Stimulated activated CD4-positive, alpha-beta T cell treated with anti-CD3 and anti-CD28 coated beads, Interleukin-4, amount 100 ng/mL, for 4 hours (primary cell): Measurements from ENCODE around the gene ADGRD2.

Experiments
- DNase-seq, 2 experiments: peaks; one replicate each; pipeline ENCODE4 v3.0.0-alpha.2; 2020

Gene ADGRD2

DNA sequence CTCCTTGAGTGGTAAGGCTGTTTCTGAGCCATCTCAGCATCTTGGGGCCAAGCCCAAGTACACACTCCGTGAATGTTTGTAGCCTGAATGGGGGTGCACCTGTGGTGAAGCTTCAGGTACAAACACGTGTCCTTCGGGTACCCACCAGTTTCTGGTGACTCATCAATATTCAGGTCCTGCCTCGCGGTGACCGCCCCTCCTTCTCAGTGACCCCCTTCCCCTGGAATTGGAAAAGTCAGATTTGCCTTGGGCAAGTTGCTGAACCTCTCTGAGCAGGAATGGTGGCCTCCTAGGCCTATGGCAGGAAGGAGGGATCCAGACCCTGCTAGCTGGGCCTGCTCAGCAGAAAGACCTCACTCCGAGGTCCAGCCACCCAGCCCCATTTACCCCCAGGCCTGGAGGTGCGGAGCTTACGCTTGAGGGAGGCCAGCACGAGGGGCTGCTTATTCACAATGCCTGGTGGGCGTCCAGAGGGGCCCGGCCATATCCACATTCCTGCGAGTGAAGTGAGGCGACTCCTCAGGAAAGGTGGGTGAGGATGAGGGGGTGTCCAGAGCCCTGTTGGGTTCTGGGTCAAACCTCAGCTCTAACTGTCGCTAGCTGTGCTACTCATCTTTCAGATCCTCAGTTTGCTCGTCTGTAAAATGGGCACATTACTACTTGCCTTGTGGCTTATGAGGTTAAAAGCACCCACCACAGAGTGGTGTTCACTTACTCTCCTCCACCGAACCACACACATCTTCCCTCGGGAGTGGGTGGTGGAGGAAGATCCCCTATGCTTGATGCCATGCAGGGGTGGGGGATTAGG, 7.0 kb downstream of the ADGRD2 start:
- DNase-seq: no peak

GRCh38 chr9:124457887-124458431, 7.7 kb downstream of the ADGRD2 start:
- DNase-seq: no peak

- no peak for DNase-seq
Observed at GRCh38 chr9:124458441-124458840, 8.2 kb downstream of the ADGRD2 start.

GRCh38 chr9:124462739-124463138, 12.5 kb downstream of the ADGRD2 start:
- DNase-seq: no peak

- no peak for DNase-seq
Observed at GRCh38 chr9:124465736-124466135, 15.5 kb downstream of the ADGRD2 start.

DNA sequence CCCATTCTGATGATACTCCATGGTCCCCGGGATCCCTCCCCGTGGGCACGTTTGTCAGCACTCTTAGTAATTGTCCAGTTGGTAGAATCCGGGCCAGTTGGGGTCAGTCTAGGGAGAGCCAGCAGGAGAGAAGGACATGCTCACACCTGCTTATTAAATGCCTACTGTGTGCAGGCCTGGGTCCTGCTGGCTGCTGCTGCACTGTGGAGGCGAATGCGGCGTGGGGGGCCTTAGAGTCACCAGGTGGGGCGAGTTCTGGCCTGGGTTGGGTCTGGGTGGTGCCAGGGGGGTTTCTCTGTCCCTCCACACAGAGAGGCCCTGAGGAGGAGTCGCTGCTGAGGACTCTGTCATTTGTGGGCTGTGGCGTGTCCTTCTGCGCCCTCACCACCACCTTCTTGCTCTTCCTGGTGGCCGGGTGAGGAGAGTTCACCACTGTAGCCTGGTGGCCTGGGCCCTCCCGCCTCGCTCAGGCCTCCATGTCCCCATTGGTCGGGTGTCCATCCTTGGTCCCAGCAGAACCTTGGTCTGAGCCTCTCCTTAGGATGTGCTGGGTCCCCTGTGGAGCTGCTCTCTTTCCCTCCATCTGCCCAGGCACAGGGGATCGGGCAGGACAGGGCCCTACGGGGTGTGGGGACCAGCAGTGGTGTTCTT, 17.3 kb downstream of the ADGRD2 start:
- no peak for DNase-seq

DNA sequence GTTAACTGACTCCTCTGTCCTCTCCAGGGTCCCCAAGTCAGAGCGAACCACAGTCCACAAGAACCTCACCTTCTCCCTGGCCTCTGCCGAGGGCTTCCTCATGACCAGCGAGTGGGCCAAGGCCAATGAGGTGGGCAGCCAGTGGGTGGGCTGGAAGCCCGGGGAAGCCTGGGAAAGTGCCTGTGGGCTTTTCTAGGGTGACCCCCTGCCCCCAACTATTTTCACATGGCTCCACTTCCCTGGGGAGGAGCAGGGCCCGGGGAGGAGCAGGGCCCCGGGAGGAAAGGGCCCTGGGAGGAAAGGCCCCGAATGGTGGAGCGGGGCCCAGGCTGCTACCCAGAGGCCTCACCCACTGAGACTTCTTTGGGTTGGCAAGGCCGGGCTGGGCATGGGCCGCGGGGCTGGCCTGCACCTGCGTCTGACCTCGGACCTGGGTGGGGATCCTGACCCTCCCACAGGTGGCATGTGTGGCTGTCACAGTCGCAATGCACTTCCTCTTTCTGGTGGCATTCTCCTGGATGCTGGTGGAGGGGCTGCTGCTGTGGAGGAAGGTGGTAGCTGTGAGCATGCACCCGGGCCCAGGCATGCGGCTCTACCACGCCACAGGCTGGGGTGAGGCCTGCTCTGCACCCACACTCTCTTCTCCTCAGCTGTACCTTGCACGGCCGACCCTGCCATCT, 17.9 kb downstream of the ADGRD2 start:
- DNase-seq: no peak

DNA sequence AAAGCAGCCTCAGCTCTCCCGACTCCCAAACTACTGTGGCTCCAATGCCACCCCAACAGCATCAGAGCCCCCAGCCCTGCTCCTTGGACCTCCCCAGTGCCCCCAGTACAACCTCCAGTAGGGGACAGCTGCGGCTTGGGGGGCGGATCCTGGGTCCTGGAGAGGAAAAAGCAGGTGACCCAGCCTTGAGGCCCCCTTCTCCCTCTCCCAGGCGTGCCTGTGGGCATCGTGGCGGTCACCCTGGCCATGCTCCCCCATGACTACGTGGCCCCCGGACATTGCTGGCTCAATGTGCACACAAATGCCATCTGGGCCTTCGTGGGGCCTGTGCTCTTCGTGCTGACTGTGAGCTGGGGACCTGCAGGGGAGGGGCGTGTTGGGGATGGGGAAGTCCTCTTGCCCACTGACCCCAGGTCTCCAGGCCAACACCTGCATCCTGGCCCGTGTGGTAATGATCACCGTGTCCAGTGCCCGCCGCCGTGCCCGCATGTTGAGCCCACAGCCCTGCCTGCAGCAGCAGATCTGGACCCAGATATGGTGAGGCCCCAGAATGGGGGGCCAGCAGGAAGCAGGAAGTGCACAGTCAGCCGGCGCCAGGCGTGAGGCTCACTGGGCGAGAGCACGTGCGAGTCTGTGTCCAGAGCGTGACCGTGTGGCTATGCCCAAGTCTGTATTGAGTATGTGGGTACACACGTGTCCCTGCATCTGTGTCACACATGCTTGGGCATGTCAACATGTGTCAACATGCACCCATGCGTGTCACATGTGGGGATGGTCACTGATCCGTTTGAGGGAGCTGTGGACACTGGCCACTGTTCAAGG, 19.0 kb downstream of the ADGRD2 start:
- no peak for DNase-seq

DNA sequence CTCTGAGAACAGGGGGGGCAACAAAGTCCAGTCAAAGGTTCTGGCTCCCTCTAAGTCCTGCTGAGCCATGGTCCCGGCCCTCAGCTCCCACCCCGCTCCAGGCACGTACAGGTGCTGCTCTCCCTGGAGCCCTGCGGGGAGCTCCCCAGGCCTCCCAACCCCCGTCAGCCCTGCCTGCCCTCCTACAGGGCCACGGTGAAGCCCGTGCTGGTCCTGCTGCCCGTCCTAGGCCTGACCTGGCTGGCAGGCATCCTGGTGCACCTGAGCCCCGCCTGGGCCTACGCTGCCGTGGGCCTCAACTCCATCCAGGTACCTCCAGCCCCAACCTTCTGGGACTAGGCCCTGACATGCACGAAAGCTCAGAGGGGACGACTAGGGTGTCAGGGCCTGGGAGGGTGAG, 20.1 kb downstream of the ADGRD2 start:
- DNase-seq: no peak

- DNase-seq: no peak
Observed at GRCh38 chr9:124470726-124471125, 20.5 kb downstream of the ADGRD2 start.

- DNase-seq: no peak
Observed at GRCh38 chr9:124471761-124472160, 21.5 kb downstream of the ADGRD2 start.

DNA sequence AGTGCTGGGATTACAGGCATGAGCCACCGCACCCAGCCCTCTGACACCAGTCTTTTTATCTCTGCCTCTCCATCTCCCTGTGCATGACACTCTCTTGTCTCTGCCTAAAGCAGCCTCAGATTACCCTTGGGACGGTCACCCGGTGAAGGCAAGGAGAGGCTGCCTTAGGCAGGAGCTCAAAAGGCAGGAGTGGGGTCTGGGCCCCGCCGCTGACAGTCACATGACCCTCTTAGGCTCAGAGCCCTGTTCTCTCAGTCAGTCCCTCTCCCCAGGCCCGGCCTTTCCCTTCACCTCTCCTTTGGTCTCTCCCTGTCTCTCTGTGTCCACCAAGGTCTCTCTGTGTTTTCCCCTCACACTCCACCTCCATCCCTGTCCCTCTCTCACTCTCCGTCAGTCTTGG, 22.5 kb downstream of the ADGRD2 start:
- no peak for DNase-seq

GRCh38 chr9:124473310-124473709, 23.1 kb downstream of the ADGRD2 start:
- DNase-seq: no peak

DNA sequence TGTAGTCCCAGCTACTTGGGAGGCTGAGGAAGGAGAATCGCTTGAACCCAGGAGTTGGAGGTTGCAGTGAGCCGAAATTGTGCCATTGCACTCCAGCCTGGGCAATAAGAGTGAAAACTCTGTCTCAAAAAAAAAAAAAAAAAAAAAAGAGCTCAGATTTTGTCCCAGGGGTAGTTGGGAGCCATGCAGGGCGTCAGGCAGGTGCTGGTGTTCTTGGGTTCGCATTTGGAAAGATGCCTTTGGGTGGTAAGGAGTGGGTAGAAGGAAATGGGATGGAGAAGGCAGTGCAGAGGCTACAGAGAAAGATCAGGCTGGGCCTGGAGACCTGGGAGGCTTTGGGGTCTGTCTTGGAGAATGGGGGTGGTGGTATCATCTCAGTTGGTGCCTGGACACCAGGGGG, 23.9 kb downstream of the ADGRD2 start:
- no peak for DNase-seq

DNA sequence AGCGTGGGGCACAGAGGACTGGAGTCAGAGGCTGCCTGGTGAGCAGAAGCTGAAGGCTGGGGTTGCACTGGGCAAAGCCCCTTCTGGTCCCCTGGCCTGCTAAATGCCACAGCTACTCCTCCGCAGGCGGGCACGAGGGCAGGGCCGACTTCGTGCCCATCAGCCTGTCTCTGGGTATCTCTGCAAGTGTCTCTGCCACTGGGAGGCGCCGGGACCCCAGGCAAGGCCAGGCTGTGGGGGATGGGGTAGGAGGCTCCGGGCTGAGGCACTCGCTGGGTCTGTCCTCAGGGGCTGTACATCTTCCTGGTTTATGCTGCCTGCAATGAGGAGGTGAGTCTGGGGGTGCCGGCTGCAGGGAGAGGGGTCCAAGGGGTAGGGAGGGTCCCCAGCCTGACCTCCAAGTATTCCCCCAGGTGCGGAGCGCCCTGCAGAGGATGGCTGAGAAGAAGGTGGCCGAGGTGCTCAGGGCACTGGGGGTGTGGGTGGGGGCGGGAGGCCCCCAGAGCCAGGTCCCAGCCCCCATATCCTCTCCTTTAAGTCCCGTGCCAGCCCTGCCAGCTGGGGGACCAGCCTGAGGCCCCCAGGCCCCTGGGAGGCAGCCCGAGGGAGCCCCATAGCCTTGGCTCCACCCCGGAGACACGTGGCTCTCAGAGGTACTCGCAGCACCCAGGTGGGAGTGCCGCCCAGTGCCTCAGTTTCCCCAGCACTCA, 25.1 kb downstream of the ADGRD2 start:
- no peak for DNase-seq

- DNase-seq: no peak
Observed at GRCh38 chr9:124475868-124476690, 25.8 kb downstream of the ADGRD2 start.

- no peak for DNase-seq
Observed at GRCh38 chr9:124477211-124477647, 27.0 kb downstream of the ADGRD2 start.

DNA sequence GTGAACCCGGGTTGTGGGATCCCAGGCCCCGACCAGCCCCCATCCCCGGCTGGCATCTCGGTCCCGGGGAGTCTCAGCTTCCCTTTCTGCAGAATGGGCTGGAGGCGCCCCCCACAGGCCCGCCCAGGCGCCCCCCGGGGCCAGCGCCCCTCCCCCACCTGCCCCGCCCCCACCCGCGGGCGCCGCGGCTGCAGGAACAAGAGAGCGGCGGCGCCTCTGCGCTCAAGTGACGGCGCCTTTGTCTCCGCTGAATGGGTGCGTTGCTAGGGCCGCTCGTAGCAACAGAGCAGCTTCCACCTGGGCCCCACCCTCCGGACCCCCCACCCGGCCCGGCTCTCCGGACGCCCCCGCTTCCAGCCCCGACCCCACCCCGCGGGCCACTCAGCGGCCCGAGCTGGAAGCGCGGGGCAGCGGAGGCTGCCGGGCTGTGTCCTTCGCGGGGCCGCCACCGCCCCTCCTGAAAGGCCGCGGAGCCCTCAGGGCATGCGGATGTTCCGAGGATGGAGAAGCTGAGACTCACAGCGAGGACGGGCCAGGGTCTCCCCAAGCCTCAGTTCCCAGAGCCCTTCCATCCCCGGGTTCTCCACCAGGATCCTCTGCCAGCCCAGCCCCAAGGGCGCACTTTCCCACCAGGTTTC, 27.5 kb downstream of the ADGRD2 start:
- no peak for DNase-seq

GRCh38 chr9:124478354-124478753, 28.1 kb downstream of the ADGRD2 start:
- DNase-seq: no peak

- no peak for DNase-seq
Observed at GRCh38 chr9:124479371-124479770, 29.1 kb downstream of the ADGRD2 start.
